ENCODE measurements around the gene PRKCG. TPM values are rescaled to one million over a fixed set of nuclear protein-coding genes. Genes with fewer than 3 reads are reported as not detected.
"Not testable (repeated sequence)": the region's sequence is repeated elsewhere in the genome, so short reads cannot be mapped to it uniquely, and the experiment has no call there.

PRKCG gene
- total RNA-seq, 2 donors from 2014 or later: 0.48 TPM; not detected in 1

DNA sequence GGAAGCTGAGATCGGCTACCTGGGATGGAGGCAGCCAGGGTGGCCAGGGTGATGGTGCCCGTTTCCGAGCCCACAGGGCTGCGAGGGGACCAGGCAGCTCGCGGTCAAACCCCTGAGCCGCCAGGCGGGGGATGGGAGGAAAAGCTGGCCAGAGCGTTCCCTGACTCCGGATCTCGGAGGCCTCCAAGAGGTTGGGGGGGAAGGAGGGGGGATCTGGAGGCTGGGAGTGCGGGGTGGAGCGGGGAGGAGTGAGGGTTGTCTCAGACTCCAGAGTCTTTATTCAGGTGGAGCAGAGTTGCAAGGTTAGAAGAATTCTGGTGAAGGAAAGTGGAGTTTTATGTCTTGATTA is 28.1 kb downstream of the PRKCG start:
- DNase-seq (ENCODE audit: low spot score): no peak
- intact Hi-C loops (cut with DNase I): loop anchor here in 1 of 2 donors (10.0 kb wide), 1 partner anchor 245 kb away; the partner anchor contains the start of gene LENG1

DNA sequence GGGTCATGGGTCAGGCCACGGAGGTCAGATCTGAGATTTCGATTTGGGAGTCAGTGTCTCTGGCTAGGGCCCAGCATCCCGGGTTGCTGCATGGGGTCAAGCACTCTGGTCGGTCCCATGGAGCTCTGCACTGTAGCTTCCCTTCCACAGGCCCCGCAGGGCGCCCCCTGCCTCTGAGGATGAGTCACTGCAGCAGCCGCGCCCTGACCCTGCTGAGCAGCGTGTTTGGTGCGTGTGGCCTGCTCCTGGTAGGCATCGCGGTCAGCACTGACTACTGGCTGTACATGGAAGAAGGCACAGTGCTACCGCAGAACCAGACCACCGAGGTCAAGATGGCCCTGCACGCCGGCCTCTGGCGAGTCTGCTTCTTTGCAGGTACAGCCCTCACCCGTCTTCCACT is 30.7 kb downstream of the PRKCG start:
- intact Hi-C loops (cut with DNase I): loop anchor here in 1 of 2 donors (10.0 kb wide), 1 partner anchor 242 kb away; the partner anchor contains the start of gene LENG1
- no peak for DNase-seq (ENCODE audit: low spot score)

DNA sequence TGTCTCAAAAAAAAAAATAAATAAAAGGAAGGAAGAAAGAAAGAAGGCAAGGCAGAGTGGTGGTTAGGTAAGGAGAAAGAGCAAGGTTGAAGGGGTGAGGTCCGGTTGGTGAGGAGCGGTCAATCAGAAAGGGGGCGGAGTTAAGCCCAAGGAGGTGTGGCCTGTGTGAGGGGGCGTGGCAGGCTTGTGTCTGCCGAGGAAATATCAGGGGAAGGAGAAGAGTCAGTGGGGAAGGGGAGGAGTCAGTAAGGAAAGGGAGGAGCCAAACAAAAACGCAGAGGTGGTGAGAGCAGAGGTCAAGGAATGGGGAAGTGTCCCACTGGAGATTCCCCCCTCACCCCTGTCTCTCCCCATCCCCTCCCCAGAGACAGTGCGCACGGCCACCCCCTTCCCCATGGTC is 33.0 kb downstream of the PRKCG start:
- no peak for DNase-seq (ENCODE audit: low spot score)
- intact Hi-C loops (cut with DNase I): loop anchor here in 1 of 2 donors (10.0 kb wide), 1 partner anchor 240 kb away; the partner anchor contains the start of gene LENG1

DNA sequence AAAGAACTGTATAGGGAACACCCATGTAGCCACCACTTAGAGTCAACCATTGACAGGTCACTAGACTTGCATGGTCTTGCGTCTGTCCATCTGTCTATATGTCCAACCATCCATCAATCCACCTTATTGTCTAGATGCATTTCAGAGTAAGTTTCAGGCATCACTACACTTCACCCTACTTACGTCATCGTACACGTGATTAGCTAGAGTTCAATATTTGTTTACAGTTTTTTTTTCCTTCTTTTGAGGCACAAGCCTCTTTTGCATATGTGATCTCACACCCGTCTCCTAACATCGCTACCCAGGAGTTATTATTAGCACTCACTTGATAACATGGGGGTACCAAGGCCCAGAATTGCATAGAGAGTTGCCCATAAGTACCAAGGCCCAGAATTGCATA is 34.0 kb downstream of the PRKCG start:
- intact Hi-C loops (cut with DNase I): loop anchor here in 1 of 2 donors (10.0 kb wide), 1 partner anchor 239 kb away; the partner anchor contains the start of gene LENG1
- no peak for DNase-seq (ENCODE audit: low spot score)

DNA sequence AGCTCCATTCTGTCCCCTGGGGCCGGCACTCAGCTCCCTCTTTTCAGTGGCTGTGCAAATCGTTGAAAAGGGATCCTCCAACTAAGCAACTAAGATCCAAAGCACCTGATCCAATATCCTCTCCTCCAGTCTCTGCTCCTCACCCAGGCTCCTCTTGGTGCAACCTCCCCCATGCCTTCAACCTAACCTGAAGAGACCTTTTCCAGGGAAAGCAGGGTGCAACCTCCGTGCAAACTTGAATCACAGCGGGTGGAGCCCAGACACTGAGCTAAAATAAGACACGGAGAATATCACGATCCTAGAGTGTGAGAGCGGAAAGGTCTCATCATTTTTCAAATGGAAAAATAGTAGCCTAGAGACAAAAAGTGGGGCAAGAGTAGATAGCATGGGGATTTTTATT is 35.4 kb downstream of the PRKCG start:
- no peak for DNase-seq (ENCODE audit: low spot score)
- intact Hi-C loops (cut with DNase I): loop anchor here in 1 of 2 donors (10.0 kb wide), 1 partner anchor 237 kb away; the partner anchor contains the start of gene LENG1

DNA sequence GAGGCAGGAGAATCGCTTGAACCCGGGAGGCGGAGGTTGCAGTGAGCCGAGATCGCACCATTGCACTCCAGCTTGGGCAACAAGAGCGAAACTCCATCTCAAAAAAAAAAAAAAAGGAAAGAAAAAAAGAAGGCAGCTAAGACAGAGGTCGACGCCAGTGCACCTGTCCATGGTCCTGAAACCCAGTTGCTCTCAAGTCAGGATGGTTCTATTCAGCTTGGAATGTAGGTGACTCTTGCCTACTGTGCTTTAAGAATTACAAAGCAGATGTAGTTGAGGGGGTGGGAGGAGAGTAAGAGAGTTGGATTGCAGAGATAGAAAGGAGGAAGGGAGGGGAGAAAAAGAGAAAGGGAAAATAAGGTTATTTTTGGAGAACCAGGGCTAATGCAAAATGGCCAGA is 45.7 kb downstream of the PRKCG start:
- intact Hi-C loops (cut with DNase I): loop anchor here in 1 of 2 donors (5.0 kb wide), 1 partner anchor 325 kb away; no protein-coding TSS in a partner anchor
- no peak for DNase-seq (ENCODE audit: low spot score)

DNA sequence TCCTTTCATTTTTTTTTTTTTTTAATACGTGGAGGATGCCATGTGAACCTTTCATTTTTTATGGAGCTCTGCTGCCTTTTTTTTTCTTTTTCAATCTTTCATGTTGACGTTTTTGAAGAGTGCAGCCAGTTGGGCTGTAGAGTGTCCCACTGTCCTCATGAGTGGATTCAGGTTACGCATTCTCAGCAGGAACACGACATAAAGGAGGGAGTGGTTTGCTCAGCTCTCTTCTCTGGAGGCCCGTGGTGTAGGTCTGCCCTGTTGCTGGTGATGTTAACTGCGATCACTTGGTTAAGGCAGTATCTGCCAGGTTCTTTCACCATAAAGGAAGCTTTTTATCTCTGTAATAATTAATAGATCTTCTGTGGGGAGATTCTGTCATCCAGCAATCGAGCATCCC is 54.0 kb downstream of the PRKCG start:
- DNase-seq (ENCODE audit: low spot score): no peak
- intact Hi-C loops (cut with DNase I): no loop called here

DNA sequence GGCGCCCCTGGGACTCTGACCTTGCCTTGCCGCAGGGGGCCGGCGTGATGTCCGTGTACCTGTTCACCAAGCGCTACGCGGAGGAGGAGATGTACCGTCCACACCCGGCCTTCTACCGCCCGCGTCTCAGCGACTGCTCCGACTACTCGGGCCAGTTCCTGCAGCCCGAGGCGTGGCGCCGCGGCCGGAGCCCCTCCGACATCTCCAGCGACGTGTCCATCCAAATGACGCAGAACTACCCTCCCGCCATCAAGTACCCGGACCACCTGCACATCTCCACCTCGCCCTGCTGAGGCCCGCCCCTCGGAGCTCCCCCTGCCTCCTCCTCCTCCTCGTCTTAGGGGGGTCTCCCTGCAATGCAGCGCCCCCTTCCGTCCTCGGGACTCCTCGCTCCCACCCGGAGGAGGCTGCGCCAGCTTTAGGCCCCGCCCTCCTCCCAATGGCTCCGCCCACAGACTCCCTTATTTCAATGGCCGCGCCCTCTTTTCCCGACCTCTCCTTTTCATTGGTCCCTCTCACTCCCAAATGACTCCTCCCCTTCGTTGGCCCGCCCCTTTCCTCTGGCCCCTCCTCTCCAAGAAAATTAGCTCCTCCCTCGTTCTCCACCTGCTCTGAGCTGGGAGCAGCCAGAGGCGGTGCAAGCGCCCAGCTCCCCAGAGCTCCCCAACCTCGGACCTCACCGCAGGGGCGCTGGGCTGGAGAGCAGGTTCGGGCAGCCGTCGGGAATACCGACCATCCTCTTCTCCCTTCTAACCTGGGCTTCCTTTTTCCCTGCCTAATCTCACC is 60.2 kb downstream of the PRKCG start:
- no peak for DNase-seq (ENCODE audit: low spot score)
- intact Hi-C loops (cut with DNase I): no loop called here

DNA sequence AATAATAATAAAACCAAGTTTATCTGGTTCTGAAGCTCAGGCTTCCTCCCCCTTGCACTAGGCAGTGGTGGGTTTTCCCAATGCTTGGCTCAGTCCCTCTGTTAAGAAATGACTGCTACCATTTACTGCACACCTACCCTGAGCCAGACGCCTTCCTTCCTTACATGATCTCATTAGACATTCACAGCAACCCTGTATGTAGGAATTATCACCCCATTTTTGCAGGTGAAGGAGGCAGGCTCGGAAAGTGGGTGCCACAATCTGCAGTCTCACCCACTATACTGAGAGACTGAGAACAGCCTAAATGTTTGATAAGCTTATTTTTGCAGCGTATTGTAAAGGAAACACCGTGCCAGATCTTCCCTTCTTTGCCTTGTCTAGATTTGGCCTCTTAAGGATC is 62.4 kb downstream of the PRKCG start:
- intact Hi-C loops (cut with DNase I): no loop called here
- DNase-seq (ENCODE audit: low spot score): no peak

DNA sequence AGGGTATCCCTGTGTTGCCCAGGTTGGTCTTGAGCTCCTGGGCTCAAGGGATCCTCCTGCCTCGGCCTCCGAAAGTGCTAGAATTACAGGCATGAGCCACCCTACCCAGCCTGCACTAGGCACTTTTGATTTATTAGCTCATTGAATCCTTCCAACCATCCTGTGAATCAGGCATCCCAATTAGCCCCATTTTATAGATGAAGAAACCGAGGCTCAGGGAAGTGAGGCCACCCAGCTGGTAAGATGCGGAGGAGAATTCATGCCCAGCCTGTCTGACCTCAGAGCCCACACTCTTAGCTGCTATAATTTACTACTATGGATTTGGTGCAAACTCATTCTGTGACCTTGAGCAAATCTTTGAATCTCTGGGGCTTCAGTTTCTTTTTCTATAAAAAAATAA is 62.9 kb downstream of the PRKCG start:
- intact Hi-C loops (cut with DNase I): no loop called here
- DNase-seq (ENCODE audit: low spot score): no peak

DNA sequence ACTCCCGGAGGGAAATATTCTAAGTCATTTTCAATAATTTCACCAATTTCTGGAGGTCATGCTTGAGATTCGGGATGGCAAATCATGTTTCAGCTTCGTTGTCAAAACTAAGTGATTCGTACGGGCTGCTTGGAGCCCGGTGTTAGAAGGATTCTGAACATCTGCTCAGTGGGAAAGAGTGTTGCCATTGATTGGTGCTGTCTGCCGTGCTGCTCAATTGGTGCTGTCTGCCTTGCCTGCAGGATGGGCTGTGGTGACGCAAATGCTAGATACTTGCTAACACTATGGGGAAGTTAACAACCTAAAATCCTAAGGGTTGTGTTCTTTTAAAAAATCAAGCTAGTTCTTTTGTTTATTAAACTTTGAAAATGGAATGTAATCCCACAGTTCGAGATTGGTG is 63.4 kb downstream of the PRKCG start:
- intact Hi-C loops (cut with DNase I): no loop called here
- DNase-seq (ENCODE audit: low spot score): no peak

DNA sequence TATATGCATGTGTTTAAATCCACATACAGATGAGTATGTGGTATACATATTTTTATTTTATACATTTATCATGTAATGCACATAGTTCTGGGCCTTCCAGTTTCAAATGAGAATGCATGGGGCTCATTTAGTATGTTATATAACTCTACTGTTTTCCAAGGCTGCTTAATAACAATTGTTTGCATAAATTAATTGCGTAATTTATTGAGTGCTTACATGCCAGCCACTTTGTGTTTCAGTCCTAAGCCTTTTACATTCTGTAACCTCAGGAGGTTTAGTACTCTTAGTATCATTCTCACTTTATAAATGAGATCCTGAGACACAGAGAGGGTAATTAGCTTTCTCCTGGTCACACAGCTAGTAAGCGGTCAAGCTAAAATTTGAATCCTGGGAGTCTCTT is 64.0 kb downstream of the PRKCG start:
- intact Hi-C loops (cut with DNase I): no loop called here
- DNase-seq (ENCODE audit: low spot score): no peak

DNA sequence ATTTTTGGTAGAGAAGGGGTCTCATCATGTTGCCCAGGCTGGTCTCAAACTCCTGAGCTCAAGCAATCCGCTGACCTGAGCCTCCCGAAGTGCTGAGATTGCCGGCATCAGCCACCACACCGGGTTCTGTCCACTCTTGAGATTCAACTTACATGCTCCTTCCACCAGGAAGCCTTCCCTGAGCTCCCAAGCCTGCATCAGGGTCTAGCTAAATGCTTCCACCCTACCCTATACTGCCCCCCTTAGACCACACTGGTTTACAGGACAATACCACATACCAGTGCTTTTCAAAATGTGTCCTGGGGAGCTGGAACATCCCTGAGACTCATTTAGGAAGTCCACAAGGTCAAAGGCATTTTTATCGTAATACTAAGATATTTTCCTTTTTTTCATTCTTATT is 65.6 kb downstream of the PRKCG start:
- intact Hi-C loops (cut with DNase I): no loop called here
- DNase-seq (ENCODE audit: low spot score): no peak

DNA sequence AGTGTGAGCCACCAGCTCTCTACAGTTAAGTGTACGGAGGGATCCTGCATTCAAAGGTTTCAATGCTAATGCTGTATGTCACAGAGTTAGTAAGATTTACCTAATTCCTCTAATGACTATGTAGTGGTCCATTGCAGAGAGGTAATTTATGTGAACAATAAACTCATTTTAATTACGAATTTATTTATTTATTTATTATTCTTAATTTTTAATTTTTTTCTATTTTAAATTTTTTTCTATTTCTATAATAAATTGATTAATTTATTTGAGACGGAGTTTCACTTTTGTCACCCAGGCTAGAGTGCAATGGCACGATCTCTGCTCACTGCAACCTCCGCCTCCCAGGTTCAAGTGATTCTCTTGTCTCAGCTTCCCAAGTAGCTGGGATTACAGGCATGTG is 66.6 kb downstream of the PRKCG start:
- intact Hi-C loops (cut with DNase I); DNase-seq (ENCODE audit: low spot score): not testable (repeated sequence)

DNA sequence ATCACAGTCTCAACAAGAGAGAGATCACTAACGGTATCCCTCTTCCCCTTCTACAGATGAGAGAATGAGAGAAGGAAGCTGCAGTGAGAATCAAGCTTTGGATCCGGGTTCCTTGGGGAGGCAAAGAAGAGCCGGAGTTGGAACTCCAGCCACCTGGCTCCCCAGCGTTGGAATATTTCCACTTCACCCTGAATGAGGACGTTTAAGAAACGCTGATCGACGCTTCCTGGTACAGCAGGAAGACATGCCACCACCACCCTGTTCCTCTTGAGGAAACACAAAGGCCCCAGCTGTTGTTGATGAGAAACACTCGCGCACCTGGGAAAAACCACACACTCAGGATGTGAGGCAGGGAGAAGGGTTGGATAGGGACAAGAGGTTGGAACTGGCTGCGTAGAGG is 69.4 kb downstream of the PRKCG start:
- intact Hi-C loops (cut with DNase I): no loop called here
- no peak for DNase-seq (ENCODE audit: low spot score)

DNA sequence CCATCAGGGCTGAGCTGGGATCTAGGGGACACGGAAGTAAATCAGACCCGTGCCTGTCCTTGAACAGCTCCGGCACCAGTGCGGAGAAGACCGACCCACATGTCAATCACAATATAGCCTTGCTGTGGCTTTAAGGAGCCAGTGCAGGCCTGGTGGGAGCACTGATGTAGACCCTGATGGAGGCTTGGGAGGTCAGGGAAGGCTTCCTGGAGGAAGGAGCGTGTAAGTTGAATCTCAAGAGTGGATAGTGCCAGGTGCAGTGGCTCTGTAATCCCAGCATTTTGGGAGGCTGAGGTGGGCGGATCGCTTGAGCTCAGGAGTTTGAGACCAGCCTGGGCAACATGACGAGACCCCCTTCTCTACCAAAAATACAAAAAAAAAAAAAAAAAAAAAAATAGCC is 70.0 kb downstream of the PRKCG start:
- intact Hi-C loops (cut with DNase I): no loop called here
- no peak for DNase-seq (ENCODE audit: low spot score)

DNA sequence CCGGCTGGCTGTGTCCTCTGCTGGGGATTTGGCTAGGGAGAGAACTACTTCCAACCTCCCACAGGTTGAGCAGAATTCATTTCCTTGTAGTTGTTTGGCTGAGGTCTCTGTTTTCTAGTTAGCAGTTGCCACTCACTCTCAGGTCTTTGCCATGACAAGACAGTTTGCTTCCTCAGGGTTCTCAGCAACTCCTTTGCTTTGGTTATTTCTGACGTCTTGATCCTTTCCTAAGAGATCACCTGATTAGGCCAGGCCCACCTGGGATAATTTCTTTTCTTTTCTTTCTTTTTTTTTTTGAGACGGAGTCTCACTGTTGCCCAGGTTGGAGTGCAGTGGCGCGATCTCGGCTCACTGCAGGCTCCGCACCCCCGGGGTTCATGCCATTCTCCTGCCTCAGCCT is 71.4 kb downstream of the PRKCG start:
- intact Hi-C loops (cut with DNase I): no loop called here
- DNase-seq (ENCODE audit: low spot score): no peak

All from posterior vena cava (tissue), 2 donors.